K562 (cell line): ENCODE measurements around the gene MAGT1. TPM values are rescaled to one million over a fixed set of nuclear protein-coding genes. Genes with fewer than 3 reads are reported as not detected.

Experiments
- BDP1 ChIP-seq: IDR thresholded peaks from 3 replicates; pipeline ENCODE4 v1.6.1; 2011; ENCODE audit not compliant: insufficient read length, insufficient read depth
- CBFA2T2 ChIP-seq: fragments of 450-650 bp; conservative IDR thresholded peaks from 2 replicates; pipeline ENCODE4 v1.6.1; 2017; ENCODE audit warnings: mild to moderate bottlenecking
- CREM ChIP-seq: IDR thresholded peaks from 2 replicates; pipeline ENCODE4 v1.6.1; 2014; ENCODE audit warnings: antibody characterized with exemption, low read depth
- ESRRA ChIP-seq: fragments of 450-650 bp; IDR thresholded peaks from 2 replicates; pipeline ENCODE4 v1.6.1; 2014; ENCODE audit warnings: low read depth, mild to moderate bottlenecking, moderate library complexity, borderline replicate concordance
- FIP1L1 ChIP-seq: fragments of 200-400 bp; formaldehyde crosslinking; IDR thresholded peaks from 2 replicates; pipeline ENCODE4 v1.6.1; 2018; ENCODE audit warnings: mild to moderate bottlenecking, low read depth, low read length; ENCODE audit not compliant: poor library complexity, severe bottlenecking
- FOXA3 ChIP-seq, 2 experiments: fragments of 450-650 bp in 1 of 2; sonication (generic) in 1 of 2; formaldehyde crosslinking; IDR thresholded peaks in 1 of 2; conservative IDR thresholded peaks in 1 of 2; 2 replicates each; pipeline versions ENCODE4 v1.4.0 to v1.8.0; 2020 to 2022; ENCODE audit warnings: mild to moderate bottlenecking in 2 of 2, missing genetic modification reagents in 1 of 2
- HDAC1 ChIP-seq, 2 experiments: fragments of 450-650 bp; IDR thresholded peaks; 2 replicates each; pipeline ENCODE4 v1.6.1; 2016 to 2017; ENCODE audit warnings: inconsistent platforms in 1 of 2, mild to moderate bottlenecking in 1 of 2, moderate library complexity in 1 of 2
- HMBOX1 ChIP-seq: sonication (generic); IDR thresholded peaks from 2 replicates; pipeline ENCODE4 v1.6.1; 2016
- HNRNPK ChIP-seq: fragments of 200-400 bp; formaldehyde crosslinking; IDR thresholded peaks from one replicate; pipeline ENCODE4 v1.6.1; 2018; ENCODE audit warnings: mild to moderate bottlenecking, low read depth, low read length; ENCODE audit not compliant: poor library complexity, severe bottlenecking
- HNRNPUL1 ChIP-seq: fragments of 200-400 bp; formaldehyde crosslinking; IDR thresholded peaks from 2 replicates; pipeline ENCODE4 v1.6.1; 2017; ENCODE audit warnings: low read length
- L3MBTL2 ChIP-seq: fragments of 450-650 bp; IDR thresholded peaks from 2 replicates; pipeline ENCODE4 v1.6.1; 2016; ENCODE audit warnings: mild to moderate bottlenecking, moderate library complexity
- PYGO2 ChIP-seq: fragments of 450-650 bp; IDR thresholded peaks from 2 replicates; pipeline ENCODE4 v1.6.1; 2016; ENCODE audit warnings: mild to moderate bottlenecking, missing genetic modification characterization, moderate library complexity, missing compliant biosample characterization
- TAF9B ChIP-seq: fragments of 450-650 bp; IDR thresholded peaks from 2 replicates; pipeline ENCODE4 v1.6.1; 2018; ENCODE audit warnings: mild to moderate bottlenecking; ENCODE audit not compliant: partially characterized antibody
- ZBTB34 ChIP-seq: fragments of 250-450 bp; sonication (Bioruptor Pico); IDR thresholded peaks from 2 replicates; pipeline ENCODE4 v1.8.0; 2021; ENCODE audit warnings: mild to moderate bottlenecking, moderate library complexity
- ZNF280B ChIP-seq: fragments of 250-450 bp; sonication (Bioruptor Pico); IDR thresholded peaks from 2 replicates; pipeline ENCODE4 v1.5.1; 2021; ENCODE audit warnings: mild to moderate bottlenecking
- ZNF444 ChIP-seq: fragments of 250-450 bp; sonication (Bioruptor Pico); IDR thresholded peaks from 2 replicates; pipeline ENCODE4 v1.4.0; 2020; ENCODE audit warnings: mild to moderate bottlenecking, moderate library complexity
- ZNF696 ChIP-seq: fragments of 250-450 bp; sonication (Bioruptor Pico); conservative IDR thresholded peaks from 2 replicates; pipeline ENCODE4 v1.4.0; 2020; ENCODE audit warnings: mild to moderate bottlenecking, moderate library complexity
- polyA plus RNA-seq, 8 experiments: library from polyadenylated mRNA; depleted of rRNA in 4 of 8; stranded (reverse) in 5 of 8; unstranded in 3 of 8; fragments of >200 nt; fragmentation: Nextera tagmentation in 2 of 8; fragmentation: Illumina TruSeq in 1 of 8; extraction: Ambion mirVana in 2 of 8; extraction: Trizol in 1 of 8; gene quantifications; 2 replicates each; pipeline versions ENCODE4 v1.2.1 to v1.2.3, GENCODE V29; 2011 to 2014; ENCODE audit warnings: inconsistent platforms in 1 of 8, missing spikeins in 1 of 8
- total RNA-seq, 7 experiments: library from RNA; depleted of rRNA in 6 of 7; stranded (reverse); fragments of >200 nt in 6 of 7; fragmentation: Illumina TruSeq in 2 of 7; extraction: Trizol in 2 of 7; gene quantifications; 2 replicates each; pipeline versions ENCODE4 v1.2.1 to v1.2.3, GENCODE V29; 2011 to 2021; ENCODE audit warnings: low replicate concordance in 1 of 7

Gene MAGT1
- total and polyA plus RNA-seq, 9 of the 15 experiments (the other 6 are each of a cell fraction or from before 2014, with no cell fraction given), result 15.5 to 46.2 (median 28.8) TPM

- TF ChIP-seq FIP1L1 (no peak), ZNF696 (CRISPR knock-in tag) (no peak), FOXA3 (CRISPR knock-in tag; conservative IDR thresholded peaks at IDR 0.05 in 1 of 2, IDR thresholded peaks at IDR 0.05 in 1 of 2) (no peak), BDP1 (no peak), CBFA2T2 (no peak), ZNF444 (no peak), HNRNPUL1 (no peak), HNRNPK (no peak), ESRRA (peak; percentile 97), TAF9B (peak; percentile 84), L3MBTL2 (peak; percentile 39; the same call in 1 of the 2 replicates), CREM (peak; percentile 93), HMBOX1 (0 out of 2 replicates have a peak, but pooled peaks have one; percentile 46), ZBTB34 (CRISPR knock-in tag) (no peak), HDAC1 (IDR thresholded peaks at IDR 0.05) (no peak), PYGO2 (no peak), ZNF280B (CRISPR knock-in tag) (no peak)
Observed at GRCh38 chrX:77899081-77899828, 4.0 kb upstream of the MAGT1 start, which contains the start of gene COX7B (continued).
